Effector memory CD4-positive, alpha-beta T cell (primary cell): ENCODE results near the gene NCAPH2.

Source experiments
- DNase-seq, 3 donors: peaks; one replicate each; pipeline ENCODE4 v3.0.0-alpha.2; 2020
- H3K27ac ChIP-seq: 2 replicates; pipeline ENCODE4 v1.7.0; 2013; ENCODE audit warnings: mild to moderate bottlenecking, low read length, moderate library complexity; ENCODE audit not compliant: insufficient read depth, poor library complexity, severe bottlenecking
- H3K27me3 ChIP-seq: replicated peaks from 2 replicates; pipeline ENCODE4 v1.7.0; 2013; ENCODE audit warnings: mild to moderate bottlenecking, low read length; ENCODE audit not compliant: insufficient read depth, control insufficient read depth, poor library complexity, severe bottlenecking
- H3K36me3 ChIP-seq: 2 replicates; pipeline ENCODE4 v1.7.0; 2013; ENCODE audit warnings: mild to moderate bottlenecking, low read length, moderate library complexity; ENCODE audit not compliant: control insufficient read depth, insufficient read depth
- H3K4me1 ChIP-seq: 2 replicates; pipeline ENCODE4 v1.7.0; 2013; ENCODE audit warnings: low read length, mild to moderate bottlenecking; ENCODE audit not compliant: control insufficient read depth, insufficient read depth, poor library complexity, severe bottlenecking
- H3K4me3 ChIP-seq: 2 replicates; pipeline ENCODE4 v1.7.0; 2013; ENCODE audit warnings: low read length, low read depth, mild to moderate bottlenecking; ENCODE audit not compliant: insufficient read depth, poor library complexity, severe bottlenecking
- H3K9me3 ChIP-seq: 2 replicates; pipeline ENCODE4 v1.7.0; 2013; ENCODE audit warnings: mild to moderate bottlenecking, low read length, moderate library complexity; ENCODE audit not compliant: control insufficient read depth

NCAPH2 gene

GRCh38 chr22:50467341-50467740 lies 40.7 kb upstream of the NCAPH2 start:
- H3K27me3 ChIP-seq: no peaks in the 10 kb centered on the region
- H3K4me1 ChIP-seq: peaks cover 40% of the 10 kb centered on the region
- no peak overlapping the region for H3K27ac ChIP-seq
- no peaks in the 10 kb centered on the region for H3K9me3 ChIP-seq
- H3K4me3 ChIP-seq: no peak overlapping the region
- no peak for DNase-seq
- peaks cover 59% of the 10 kb centered on the region for H3K36me3 ChIP-seq

DNA sequence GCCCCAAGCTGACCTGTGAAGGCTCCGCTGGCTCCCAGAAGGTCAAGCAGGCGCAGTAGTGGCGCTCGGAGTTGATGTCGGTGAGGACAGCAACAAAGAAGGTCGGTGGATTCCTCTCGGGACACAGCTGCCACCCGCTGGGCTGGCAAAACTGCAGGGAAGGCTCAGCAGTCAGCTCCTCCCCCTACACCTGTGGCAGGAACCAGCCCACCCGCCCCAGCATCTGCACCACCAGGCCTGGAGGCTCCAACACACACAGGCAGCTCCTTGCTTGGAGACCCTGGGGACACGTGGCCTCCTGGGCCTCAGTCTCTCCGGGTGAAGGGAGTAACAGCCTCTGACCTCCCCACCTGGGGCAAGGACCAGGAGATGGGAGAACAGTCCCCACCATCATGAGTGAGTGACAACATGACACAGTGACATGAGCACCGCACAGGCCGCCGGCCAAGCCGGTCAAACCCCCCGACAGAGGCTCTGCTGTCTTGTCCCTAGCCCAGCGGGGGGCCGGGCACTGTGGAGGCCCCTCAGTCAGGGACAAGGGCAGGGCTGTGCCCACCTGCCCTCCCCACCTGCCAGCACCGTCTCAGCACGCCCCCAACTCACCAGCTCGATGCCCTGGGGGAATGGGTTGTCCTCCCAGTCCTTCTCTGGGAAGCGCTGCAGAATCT lies 40.1 kb upstream of the NCAPH2 start:
- Histone ChIP-seq H3K36me3 (peaks cover 53% of the 10 kb centered on the region), H3K9me3 (no peaks in the 10 kb centered on the region), H3K4me1 (peaks cover 45% of the 10 kb centered on the region), H3K4me3 (no peak overlapping the region), H3K27ac (peak overlapping the region; percentile 76), H3K27me3 (no peaks in the 10 kb centered on the region)
- DNase-seq: no peak

DNA sequence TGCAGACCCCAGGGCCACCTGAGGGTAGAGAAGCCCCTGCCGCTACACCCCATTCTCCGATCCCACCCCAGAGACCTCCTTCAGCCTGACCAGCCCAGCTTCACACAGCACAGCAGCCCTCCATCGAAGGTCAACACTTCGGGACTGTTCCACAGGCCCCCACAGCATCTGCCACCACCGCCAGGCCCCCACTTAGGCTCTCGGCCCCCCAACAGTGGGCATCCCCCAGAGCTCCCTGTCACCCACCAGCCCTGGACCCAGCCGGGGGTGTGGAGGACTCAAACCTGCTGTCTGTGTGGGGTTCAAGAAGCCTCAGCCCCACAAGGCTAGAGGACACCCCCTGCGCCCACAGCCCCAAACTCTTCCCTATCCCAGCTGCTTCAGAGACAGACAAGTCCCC lies 39.4 kb upstream of the NCAPH2 start:
- Histone ChIP-seq H3K4me3 (no peak overlapping the region), H3K36me3 (peaks cover 46% of the 10 kb centered on the region), H3K27me3 (no peaks in the 10 kb centered on the region), H3K9me3 (no peaks in the 10 kb centered on the region), H3K4me1 (peaks cover 52% of the 10 kb centered on the region), H3K27ac (peak overlapping the region; percentile 76)
- DNase-seq: no peak

DNA sequence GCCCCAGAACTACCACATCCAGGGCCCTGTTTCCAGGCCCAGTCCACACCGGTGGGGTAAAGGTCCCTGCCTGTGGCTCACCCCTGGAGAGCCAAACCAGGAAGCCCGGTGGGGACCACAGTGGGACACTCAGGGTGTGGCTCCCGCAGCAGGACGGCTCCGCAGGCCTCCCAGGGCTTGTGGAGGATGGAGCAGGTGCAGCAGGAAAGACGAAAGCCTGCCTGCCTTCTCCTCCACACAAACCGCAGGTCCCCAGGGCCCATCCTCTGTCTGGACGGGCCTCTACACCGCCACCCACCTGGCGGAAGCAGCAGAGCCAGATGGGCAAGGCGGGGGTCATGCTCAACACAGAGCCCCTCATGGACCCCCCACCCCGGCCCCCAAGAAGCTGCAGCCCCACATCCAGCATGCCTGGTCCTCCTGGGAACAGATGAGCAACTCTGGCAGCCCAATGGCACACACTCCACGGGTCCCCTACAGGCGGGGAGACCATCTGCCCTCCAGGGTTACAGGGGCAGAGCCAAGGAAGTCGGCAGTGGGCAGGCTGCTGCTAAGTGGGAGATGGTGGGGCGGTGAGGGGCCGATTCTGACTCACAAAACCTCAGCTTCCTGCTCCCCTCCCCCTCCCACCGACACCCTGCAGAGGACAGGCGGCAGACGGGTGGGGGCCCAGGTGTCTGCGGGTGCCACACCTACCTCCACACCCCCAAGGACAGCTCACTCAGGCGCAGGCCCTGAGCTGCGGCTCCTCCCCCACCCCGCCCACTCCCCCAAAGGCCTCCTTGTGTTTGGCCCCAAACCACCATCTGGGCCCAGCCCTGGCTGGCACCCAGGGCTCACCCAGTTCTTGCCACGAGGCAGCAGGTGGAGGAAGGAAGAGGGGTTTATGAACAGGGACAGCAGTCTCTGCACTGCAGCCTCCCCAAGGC lies 38.4 kb upstream of the NCAPH2 start:
- peak; percentile 94 to 98 (median 97) for DNase-seq
- peaks cover 36% of the 10 kb centered on the region for H3K36me3 ChIP-seq
- peaks cover 57% of the 10 kb centered on the region for H3K4me1 ChIP-seq
- H3K9me3 ChIP-seq: no peaks in the 10 kb centered on the region
- no peaks in the 10 kb centered on the region for H3K27me3 ChIP-seq
- H3K27ac ChIP-seq: peak overlapping the region; percentile 76
- peak overlapping the region; percentile 37 for H3K4me3 ChIP-seq

DNA sequence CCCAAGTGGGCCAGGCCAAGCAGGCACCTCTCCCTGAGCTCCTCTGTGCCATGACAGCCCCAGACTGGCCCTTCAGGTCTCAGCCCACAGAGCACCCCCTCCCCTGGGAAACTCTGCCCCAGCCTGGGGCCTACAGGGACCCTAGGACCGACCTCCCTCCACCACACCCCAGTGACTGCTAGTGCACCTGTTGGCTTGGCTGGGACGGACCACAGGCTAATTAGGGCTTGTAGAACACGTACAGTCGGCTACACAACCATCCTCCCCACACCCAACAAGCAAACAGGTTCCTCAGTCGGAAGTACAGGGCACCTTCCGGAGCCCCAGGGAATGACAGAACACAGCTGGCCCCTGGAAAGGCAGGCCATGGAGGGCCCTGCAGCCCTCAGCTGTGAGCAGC lies 37.5 kb upstream of the NCAPH2 start:
- Histone ChIP-seq H3K27me3 (no peaks in the 10 kb centered on the region), H3K4me3 (peak overlapping the region; percentile 37), H3K27ac (peak overlapping the region; percentile 76), H3K9me3 (no peaks in the 10 kb centered on the region), H3K4me1 (peaks cover 60% of the 10 kb centered on the region), H3K36me3 (peaks cover 27% of the 10 kb centered on the region)
- no peak for DNase-seq

- H3K4me3 ChIP-seq: peak overlapping the region; percentile 37
- H3K27me3 ChIP-seq: no peaks in the 10 kb centered on the region
- no peak for DNase-seq
- peaks cover 60% of the 10 kb centered on the region for H3K4me1 ChIP-seq
- peaks cover 19% of the 10 kb centered on the region for H3K36me3 ChIP-seq
- H3K27ac ChIP-seq: peak overlapping the region; percentile 76
- H3K9me3 ChIP-seq: no peaks in the 10 kb centered on the region
Observed at GRCh38 chr22:50471197-50471847, 36.7 kb upstream of the NCAPH2 start.

- Histone ChIP-seq H3K27ac (peak overlapping the region; percentile 76), H3K4me1 (peaks cover 60% of the 10 kb centered on the region), H3K9me3 (no peaks in the 10 kb centered on the region), H3K27me3 (no peaks in the 10 kb centered on the region), H3K36me3 (peaks cover 12% of the 10 kb centered on the region), H3K4me3 (peak overlapping the region; percentile 5)
- DNase-seq: no peak
Observed at GRCh38 chr22:50471962-50472361, 36.1 kb upstream of the NCAPH2 start.

- DNase-seq: peak; percentile 26 to 38 (median 35)
- peak overlapping the region; percentile 83 for H3K4me3 ChIP-seq
- no peaks in the 10 kb centered on the region for H3K27me3 ChIP-seq
- peaks cover 3% of the 10 kb centered on the region for H3K36me3 ChIP-seq
- no peaks in the 10 kb centered on the region for H3K9me3 ChIP-seq
- peak overlapping the region; percentile 76 for H3K27ac ChIP-seq
- peaks cover 60% of the 10 kb centered on the region for H3K4me1 ChIP-seq
Observed at GRCh38 chr22:50473088-50473487, 34.9 kb upstream of the NCAPH2 start.

- Histone ChIP-seq H3K4me3 (peak overlapping the region; percentile 83), H3K4me1 (peaks cover 50% of the 10 kb centered on the region)
Observed at GRCh38 chr22:50473855-50474671, 34.0 kb upstream of the NCAPH2 start.

More at GRCh38 chr22:50473855-50474671, 34.0 kb upstream of the NCAPH2 start:
- H3K36me3 ChIP-seq: no peaks in the 10 kb centered on the region
- no peaks in the 10 kb centered on the region for H3K9me3 ChIP-seq
- DNase-seq: no peak
- peak overlapping the region; percentile 76 for H3K27ac ChIP-seq
- H3K27me3 ChIP-seq: no peaks in the 10 kb centered on the region
